A172 (cell line): Measurements from ENCODE around the gene LAMP1. TPM values are rescaled to one million over a fixed set of nuclear protein-coding genes. Genes with fewer than 3 reads are reported as not detected.
A peak's percentile ranks its signal among the peaks of the same experiment; 100 is the strongest.
"Not testable (repeated sequence)": the region's sequence is repeated elsewhere in the genome, so short reads cannot be mapped to it uniquely, and the experiment has no call there.

Experiments used
- DNase-seq: peaks from one replicate; pipeline ENCODE4 v3.0.0-alpha.2; 2015; ENCODE audit warnings: low spot score
- total RNA-seq: library from RNA; depleted of rRNA; stranded (reverse); fragments of >200 nt; shearing (Covaris generic); gene quantifications from 2 replicates; pipeline ENCODE4 v1.2.3, GENCODE V29; 2014

Gene LAMP1
- total RNA-seq, 1 experiment from 2014 or later = 285 TPM

GRCh38 chr13:113355621-113356020 lies 58.6 kb downstream of the LAMP1 start:
- DNase-seq = no peak

- no peak for DNase-seq
These were observed 59.6 kb downstream of the LAMP1 start for GRCh38 chr13:113356596-113356995.

GRCh38 chr13:113357529-113357928 lies 60.5 kb downstream of the LAMP1 start:
- peak; percentile 53 for DNase-seq

GRCh38 chr13:113358653-113359190 lies 61.7 kb downstream of the LAMP1 start:
- DNase-seq = peak; percentile 46

- DNase-seq = no peak
These were observed 62.5 kb downstream of the LAMP1 start for GRCh38 chr13:113359571-113359970.

- no peak for DNase-seq
These were observed 63.4 kb downstream of the LAMP1 start for GRCh38 chr13:113360446-113360845.

- no peak for DNase-seq
These were observed 64.4 kb downstream of the LAMP1 start for GRCh38 chr13:113361406-113361805.

GRCh38 chr13:113364311-113364889 lies 67.4 kb downstream of the LAMP1 start:
- DNase-seq = no peak

- no peak for DNase-seq
These were observed 68.0 kb downstream of the LAMP1 start for GRCh38 chr13:113364901-113365582.

GRCh38 chr13:113365583-113365970 lies 68.5 kb downstream of the LAMP1 start:
- DNase-seq = no peak

- no peak for DNase-seq
These were observed 69.0 kb downstream of the LAMP1 start for GRCh38 chr13:113365971-113366588.

GRCh38 chr13:113367020-113367560 lies 70.1 kb downstream of the LAMP1 start:
- DNase-seq = no peak

GRCh38 chr13:113367771-113368170 lies 70.7 kb downstream of the LAMP1 start:
- DNase-seq = no peak

GRCh38 chr13:113368353-113368752 lies 71.3 kb downstream of the LAMP1 start:
- not testable (repeated sequence) for DNase-seq

- DNase-seq = no peak
These were observed 72.2 kb downstream of the LAMP1 start for GRCh38 chr13:113369189-113369588.

GRCh38 chr13:113369881-113370280 lies 72.8 kb downstream of the LAMP1 start:
- no peak for DNase-seq

- DNase-seq = no peak
These were observed 74.0 kb downstream of the LAMP1 start for GRCh38 chr13:113371061-113371460.

GRCh38 chr13:113371701-113372100 lies 74.7 kb downstream of the LAMP1 start:
- not testable (repeated sequence) for DNase-seq
